H9 (cell line): ENCODE results near the gene PPP3CA. TPM values are rescaled to one million over a fixed set of nuclear protein-coding genes. Genes with fewer than 3 reads are reported as not detected.

Experiments used
- DNase-seq: peaks from one replicate; pipeline ENCODE4 v3.0.0-alpha.2; 2017
- H2AFZ ChIP-seq: one replicate; pipeline ENCODE4 v1.6.1; 2013; ENCODE audit warnings: mild to moderate bottlenecking, low read length, control low read depth, moderate library complexity
- H2AK5ac ChIP-seq: 2 replicates; pipeline ENCODE4 v1.6.1; 2013; ENCODE audit warnings: low read length, control low read depth, mixed read lengths; ENCODE audit not compliant: insufficient read length
- H2BK120ac ChIP-seq: one replicate; pipeline ENCODE4 v1.6.1; 2013; ENCODE audit warnings: low read depth, mild to moderate bottlenecking, low read length, control low read depth, inconsistent platforms; ENCODE audit not compliant: poor library complexity, severe bottlenecking
- H2BK12ac ChIP-seq: 2 replicates; pipeline ENCODE4 v1.6.1; 2013; ENCODE audit warnings: low read length, control low read depth, mixed read lengths, low read depth; ENCODE audit not compliant: insufficient read length
- H2BK15ac ChIP-seq: 2 replicates; pipeline ENCODE4 v1.6.1; 2013; ENCODE audit warnings: low read depth, low read length, control low read depth
- H2BK20ac ChIP-seq: one replicate; pipeline ENCODE4 v1.6.1; 2013; ENCODE audit warnings: low read depth, mild to moderate bottlenecking, low read length, control low read depth, inconsistent platforms; ENCODE audit not compliant: poor library complexity, severe bottlenecking
- H2BK5ac ChIP-seq: 2 replicates; pipeline ENCODE4 v1.6.1; 2013; ENCODE audit warnings: low read length, control low read depth, mixed read lengths; ENCODE audit not compliant: insufficient read length
- H3K14ac ChIP-seq: 2 replicates; pipeline ENCODE4 v1.6.1; 2013; ENCODE audit warnings: low read length, control low read depth; ENCODE audit not compliant: insufficient read depth
- H3K18ac ChIP-seq: 2 replicates; pipeline ENCODE4 v1.6.1; 2013; ENCODE audit warnings: low read depth, mild to moderate bottlenecking, mixed read lengths, low read length, control low read depth; ENCODE audit not compliant: insufficient read length
- H3K23ac ChIP-seq: 2 replicates; pipeline ENCODE4 v1.6.1; 2013; ENCODE audit warnings: low read length, control low read depth, mixed read lengths, low read depth; ENCODE audit not compliant: insufficient read length
- H3K23me2 ChIP-seq: 2 replicates; pipeline ENCODE4 v1.6.1; 2013; ENCODE audit warnings: low read depth, mild to moderate bottlenecking, mixed read lengths, low read length, control low read depth; ENCODE audit not compliant: insufficient read length, poor library complexity, severe bottlenecking
- H3K27ac ChIP-seq: 2 replicates; pipeline ENCODE4 v1.5.1; 2013; ENCODE audit warnings: low read length, control low read depth, mixed read lengths, low read depth; ENCODE audit not compliant: insufficient read length
- H3K27me3 ChIP-seq: 2 replicates; pipeline ENCODE4 v1.6.1; 2013; ENCODE audit warnings: low read length, control low read depth, inconsistent platforms; ENCODE audit not compliant: insufficient read depth
- H3K4ac ChIP-seq: 2 replicates; pipeline ENCODE4 v1.6.1; 2013; ENCODE audit warnings: low read depth, mild to moderate bottlenecking, control low read depth, inconsistent platforms, low read length, moderate library complexity
- H3K4me1 ChIP-seq: 2 replicates; pipeline ENCODE4 v1.6.1; 2013; ENCODE audit warnings: low read length, control low read depth, inconsistent platforms; ENCODE audit not compliant: insufficient read depth
- H3K4me2 ChIP-seq: 2 replicates; pipeline ENCODE4 v1.6.1; 2013; ENCODE audit warnings: low read length, control low read depth, mixed read lengths; ENCODE audit not compliant: insufficient read length, insufficient read depth
- H3K56ac ChIP-seq: 2 replicates; pipeline ENCODE4 v1.6.1; 2013; ENCODE audit warnings: low read depth, mild to moderate bottlenecking, mixed read lengths, low read length, control low read depth; ENCODE audit not compliant: insufficient read length
- H3K79me1 ChIP-seq: 2 replicates; pipeline ENCODE4 v1.6.1; 2013; ENCODE audit warnings: low read depth, mild to moderate bottlenecking, moderate library complexity, low read length, control low read depth, inconsistent platforms; ENCODE audit not compliant: insufficient read depth, poor library complexity, severe bottlenecking
- H3K79me2 ChIP-seq: 2 replicates; pipeline ENCODE4 v1.6.1; 2013; ENCODE audit warnings: low read length, control low read depth, inconsistent platforms; ENCODE audit not compliant: insufficient read depth
- H3K9ac ChIP-seq: 2 replicates; pipeline ENCODE4 v1.6.1; 2013; ENCODE audit warnings: low read length, control low read depth, mixed read lengths; ENCODE audit not compliant: insufficient read length; ENCODE audit errors: extremely low read depth
- H3K9me3 ChIP-seq: one replicate; pipeline ENCODE4 v1.6.1; 2013; ENCODE audit warnings: low read depth, low read length, inconsistent platforms; ENCODE audit not compliant: control insufficient read depth
- H3T11ph ChIP-seq: one replicate; pipeline ENCODE4 v1.6.1; 2013; ENCODE audit warnings: mild to moderate bottlenecking, low read length, control low read depth, inconsistent platforms
- H4K20me1 ChIP-seq: one replicate; pipeline ENCODE4 v1.6.1; 2013; ENCODE audit not compliant: control insufficient read depth, insufficient read length, insufficient read depth
- H4K5ac ChIP-seq: 2 replicates; pipeline ENCODE4 v1.6.1; 2013; ENCODE audit warnings: low read depth, mild to moderate bottlenecking, mixed read lengths, low read length, control low read depth; ENCODE audit not compliant: insufficient read length
- H4K8ac ChIP-seq: replicated peaks from 2 replicates; pipeline ENCODE4 v1.6.1; 2013; ENCODE audit warnings: low read length, control low read depth, mixed read lengths, low read depth; ENCODE audit not compliant: insufficient read length
- H4K91ac ChIP-seq: 2 replicates; pipeline ENCODE4 v1.6.1; 2013; ENCODE audit warnings: low read depth, mild to moderate bottlenecking, moderate library complexity, mixed read lengths, low read length, control low read depth; ENCODE audit not compliant: insufficient read length
- H3K27ac Mint-ChIP-seq, 3 experiments: 2 replicates in 2 of 3; 3 replicates in 1 of 3; pipeline ENCODE4 v1.8.0; 2020 to 2021; ENCODE audit warnings: mixed read lengths in 3 of 3, mild to moderate bottlenecking in 1 of 3, moderate library complexity in 1 of 3
- H3K27me3 Mint-ChIP-seq: 2 replicates; pipeline ENCODE4 v1.8.0; 2021; ENCODE audit warnings: low read depth, mild to moderate bottlenecking, moderate library complexity, mixed read lengths
- H3K36me3 Mint-ChIP-seq, 3 experiments: 2 replicates in 2 of 3; 3 replicates in 1 of 3; pipeline ENCODE4 v1.8.0; 2020 to 2021; ENCODE audit warnings: low read depth in 3 of 3, mixed read lengths in 3 of 3; ENCODE audit not compliant: insufficient read depth in 1 of 3
- H3K4me1 Mint-ChIP-seq, 2 experiments: 2 replicates each; pipeline ENCODE4 v1.8.0; 2020; ENCODE audit warnings: mixed read lengths in 2 of 2
- H3K4me3 Mint-ChIP-seq, 2 experiments: 2 replicates in 1 of 2; 3 replicates in 1 of 2; pipeline ENCODE4 v1.8.0; 2020 to 2021; ENCODE audit warnings: mild to moderate bottlenecking in 2 of 2, mixed read lengths in 2 of 2, moderate library complexity in 1 of 2
- H3K9me3 Mint-ChIP-seq, 2 experiments: 2 replicates in 1 of 2; 3 replicates in 1 of 2; pipeline ENCODE4 v1.8.0; 2020; ENCODE audit warnings: mild to moderate bottlenecking in 2 of 2, mixed read lengths in 2 of 2, moderate library complexity in 1 of 2
- WGBS: extraction: QIAGEN DNeasy Blood & Tissue Kit; methylation state at CpG from one replicate; pipeline ENCODE4 v1.1.7; 2013; ENCODE audit warnings: missing lambda C conversion rate, low lambda C conversion rate, mixed read lengths; ENCODE audit not compliant: insufficient read length; ENCODE audit errors: extremely low coverage; 5-methylcytosine and 5-hydroxymethylcytosine counted together
- total RNA-seq: library from RNA; stranded (reverse); gene quantifications from 2 replicates; pipeline ENCODE4 v1.2.1, GENCODE V29; 2021
- TF ChIP-seq, protein P1 (sequence below): fragments of 200-600 bp; sonication (generic); conservative IDR thresholded peaks from 3 replicates; pipeline ENCODE4 v1.8.0; 2021; ENCODE audit warnings: antibody characterized with exemption, mild to moderate bottlenecking

Gene PPP3CA
- total RNA-seq, 1 experiment from 2014 or later: 16.8 TPM

DNA sequence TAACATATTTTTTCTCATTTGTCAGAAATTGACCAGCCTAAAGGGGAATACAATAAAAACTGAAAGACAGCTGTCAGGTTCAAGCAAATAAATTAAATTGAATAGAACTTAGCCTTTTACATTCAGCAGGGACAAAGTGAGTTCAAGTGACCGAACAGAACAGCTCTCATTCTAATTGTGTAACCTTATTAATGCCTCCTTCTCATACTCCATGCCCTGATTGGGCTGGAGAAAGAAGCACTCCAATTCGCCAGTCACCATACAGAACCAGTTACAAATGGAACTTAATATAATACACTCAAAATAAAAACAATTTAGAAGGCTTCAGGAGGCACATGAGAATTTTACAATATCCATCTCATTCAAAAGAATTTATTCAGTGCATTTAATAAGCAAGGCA, 8.0 kb downstream of the PPP3CA start:
- no peak overlapping the region for H2BK20ac ChIP-seq
- no peak overlapping the region for H3K23ac ChIP-seq
- no peak overlapping the region for H3K56ac ChIP-seq
- no CpG with 5 or more reads among the region's 2 CpGs for WGBS
- H2BK5ac ChIP-seq: no peak overlapping the region
- H2AFZ ChIP-seq: no peak overlapping the region
- no peaks in the 10 kb centered on the region for H3K27me3 ChIP-seq
- H3K9me3 Mint-ChIP-seq: no peaks in the 10 kb centered on the region
- H4K20me1 ChIP-seq: no peaks in the 10 kb centered on the region
- peaks cover 15 to 26% of the 10 kb centered on the region in 2 experiments for H3K4me1 Mint-ChIP-seq
- peaks cover 3% of the 10 kb centered on the region for H3K79me2 ChIP-seq
- H2BK120ac ChIP-seq: no peak overlapping the region
- peaks cover 0 to 3% (median 0%) of the 10 kb centered on the region in 3 experiments; a peak in 2 of 7 replicates for H3K36me3 Mint-ChIP-seq
- no peak overlapping the region for H4K8ac ChIP-seq
- H3T11ph ChIP-seq: no peak overlapping the region
- H2BK12ac ChIP-seq: no peak overlapping the region
- no peak overlapping the region for H4K5ac ChIP-seq
- H4K91ac ChIP-seq: no peak overlapping the region
- no peaks in the 10 kb centered on the region for H3K9me3 ChIP-seq
- no peak for DNase-seq
- H2AK5ac ChIP-seq: no peak overlapping the region
- H3K79me1 ChIP-seq: no peaks in the 10 kb centered on the region
- H3K18ac ChIP-seq: no peak overlapping the region
- no peaks in the 10 kb centered on the region for H3K27me3 Mint-ChIP-seq
- H3K9ac ChIP-seq: no peak overlapping the region
- H3K23me2 ChIP-seq: no peaks in the 10 kb centered on the region
- H2BK15ac ChIP-seq: no peak overlapping the region
- H3K4ac ChIP-seq: no peak overlapping the region
- H3K27ac Mint-ChIP-seq: no peak overlapping the region
- TF ChIP-seq, protein P1, sequence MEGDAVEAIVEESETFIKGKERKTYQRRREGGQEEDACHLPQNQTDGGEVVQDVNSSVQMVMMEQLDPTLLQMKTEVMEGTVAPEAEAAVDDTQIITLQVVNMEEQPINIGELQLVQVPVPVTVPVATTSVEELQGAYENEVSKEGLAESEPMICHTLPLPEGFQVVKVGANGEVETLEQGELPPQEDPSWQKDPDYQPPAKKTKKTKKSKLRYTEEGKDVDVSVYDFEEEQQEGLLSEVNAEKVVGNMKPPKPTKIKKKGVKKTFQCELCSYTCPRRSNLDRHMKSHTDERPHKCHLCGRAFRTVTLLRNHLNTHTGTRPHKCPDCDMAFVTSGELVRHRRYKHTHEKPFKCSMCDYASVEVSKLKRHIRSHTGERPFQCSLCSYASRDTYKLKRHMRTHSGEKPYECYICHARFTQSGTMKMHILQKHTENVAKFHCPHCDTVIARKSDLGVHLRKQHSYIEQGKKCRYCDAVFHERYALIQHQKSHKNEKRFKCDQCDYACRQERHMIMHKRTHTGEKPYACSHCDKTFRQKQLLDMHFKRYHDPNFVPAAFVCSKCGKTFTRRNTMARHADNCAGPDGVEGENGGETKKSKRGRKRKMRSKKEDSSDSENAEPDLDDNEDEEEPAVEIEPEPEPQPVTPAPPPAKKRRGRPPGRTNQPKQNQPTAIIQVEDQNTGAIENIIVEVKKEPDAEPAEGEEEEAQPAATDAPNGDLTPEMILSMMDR: no peak
- H3K4me3 Mint-ChIP-seq: no peak overlapping the region
- H3K27ac ChIP-seq: no peak overlapping the region
- no peaks in the 10 kb centered on the region; the same call in 1 of the 2 replicates for H3K4me1 ChIP-seq
- no peak overlapping the region for H3K14ac ChIP-seq
- H3K4me2 ChIP-seq: no peak overlapping the region
